Lung microvascular endothelial cell (primary cell): Measurements from ENCODE around the gene COX5A. TPM values are rescaled to one million over a fixed set of nuclear protein-coding genes. Genes with fewer than 3 reads are reported as not detected.
"Not testable (repeated sequence)": the region's sequence is repeated elsewhere in the genome, so short reads cannot be mapped to it uniquely, and the experiment has no call there.

ENCODE experiments used
- DNase-seq, 2 donors: peaks; one replicate each; pipeline versions ENCODE4 v3.0.0 to v3.0.0-alpha.2; 2010; ENCODE audit warnings: low read depth in 2 of 2
- total RNA-seq: library from RNA; depleted of rRNA; stranded (reverse); fragments of >200 nt; gene quantifications from 2 replicates; pipeline ENCODE4 v1.2.1, GENCODE V29; 2014

The COX5A gene
- total RNA-seq, 1 donor from 2014 or later: 55.0 TPM

DNA sequence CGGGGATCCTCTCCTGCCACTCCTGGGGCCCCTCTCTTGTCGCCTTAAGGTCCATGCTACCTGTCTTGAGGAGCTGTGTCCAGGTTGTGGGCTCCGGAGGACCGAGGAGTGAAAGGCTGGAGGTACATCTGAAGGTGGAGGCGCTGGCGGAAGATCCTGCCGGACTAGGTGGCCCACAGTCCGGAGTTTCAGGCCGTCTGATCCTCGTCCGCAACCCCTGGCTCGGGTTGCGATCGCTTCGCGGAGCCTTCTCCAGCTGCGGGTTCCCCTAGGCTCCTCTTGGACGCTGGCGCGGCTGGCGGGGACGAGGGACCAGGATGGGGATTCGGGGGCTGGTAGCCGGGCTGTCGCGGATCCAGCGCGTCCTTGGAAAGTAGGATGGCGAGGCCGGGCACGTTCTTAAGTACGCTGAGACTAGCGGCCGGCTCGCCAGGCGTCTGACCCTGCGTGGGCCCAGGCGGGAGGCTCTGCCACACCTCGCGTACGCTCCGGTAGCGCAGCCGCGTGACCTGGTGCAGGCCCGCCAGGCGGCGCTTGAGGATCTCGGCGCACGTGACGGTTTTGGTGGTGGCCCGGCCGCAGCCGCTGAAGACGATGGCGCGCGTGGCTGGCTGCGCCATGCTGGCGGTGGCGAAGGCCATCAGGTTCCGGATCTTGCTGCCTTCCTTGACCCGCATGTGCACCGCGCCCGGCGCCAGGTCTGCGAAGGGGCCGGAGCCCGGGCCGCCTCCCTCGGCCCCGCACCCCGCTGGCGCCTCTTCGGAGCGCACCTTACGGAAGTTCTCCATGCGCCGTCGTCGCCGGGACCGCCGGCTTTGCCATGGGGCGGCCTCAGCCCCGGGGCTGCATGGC lies 18.1 kb upstream of the COX5A start:
- peak; percentile 81 to 91 for DNase-seq

- DNase-seq: no peak
Measured at GRCh38 chr15:74955017-74955416, 17.1 kb upstream of the COX5A start.

GRCh38 chr15:74954515-74954914 lies 16.6 kb upstream of the COX5A start:
- peak; percentile 30 to 43 for DNase-seq

GRCh38 chr15:74951006-74951405 lies 13.1 kb upstream of the COX5A start:
- no peak for DNase-seq

DNA sequence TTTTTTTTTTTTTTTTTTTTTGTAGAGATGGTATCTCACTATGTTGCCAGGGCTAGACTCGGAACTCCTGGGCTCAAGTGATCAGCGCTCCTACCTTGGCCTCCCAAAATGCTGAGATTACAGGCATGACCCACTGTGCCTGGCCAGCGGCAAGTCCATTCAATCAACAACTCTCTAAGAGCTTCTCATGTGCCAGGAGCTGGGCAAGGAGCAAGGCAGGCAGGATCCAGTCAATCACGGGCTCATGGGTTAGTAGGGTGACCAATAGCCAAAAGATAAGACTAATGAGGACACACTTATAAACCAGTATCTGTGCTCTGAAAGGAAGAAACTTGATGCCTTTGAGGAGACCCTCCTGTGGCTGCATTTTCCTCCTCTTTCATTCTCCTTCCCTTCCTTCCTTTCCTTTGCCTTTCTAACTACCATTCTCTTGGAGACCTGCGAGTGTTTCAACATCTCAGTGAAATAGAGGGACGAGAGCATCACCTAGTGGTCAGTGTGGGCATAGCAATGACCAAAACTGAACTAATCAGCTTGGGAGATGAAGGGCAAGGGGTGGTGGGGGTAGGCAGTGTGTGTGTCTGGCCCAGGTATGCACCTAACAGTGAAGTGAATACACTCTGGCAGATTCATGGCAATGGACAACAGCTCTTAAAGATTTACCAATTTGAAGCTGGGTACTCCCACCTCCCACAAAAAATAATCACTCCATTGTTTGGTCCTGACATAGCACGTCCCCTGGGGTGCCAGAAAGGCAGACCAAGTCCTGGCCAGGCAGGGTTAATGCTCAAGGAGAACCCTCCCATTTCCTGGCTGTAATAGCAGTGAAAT lies 12.4 kb upstream of the COX5A start:
- DNase-seq: peak; percentile 74 to 83

DNA sequence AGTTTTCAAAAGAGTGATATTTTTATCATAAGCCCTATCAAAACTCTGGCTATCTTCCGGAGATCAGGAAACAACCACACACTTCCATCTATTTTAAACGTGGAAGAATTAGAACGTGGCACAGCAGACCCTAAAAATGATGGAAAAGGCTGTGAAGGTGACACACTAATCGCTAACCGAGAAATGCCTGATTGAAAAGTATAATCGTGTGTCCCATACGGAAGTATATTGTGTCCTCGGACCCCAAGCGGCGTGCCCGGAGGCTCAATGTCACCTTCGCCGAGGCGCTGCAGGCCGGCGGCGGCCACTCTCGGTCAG lies 642 bp downstream of the COX5A start:
- DNase-seq: no peak

GRCh38 chr15:74935193-74935592 lies 2.7 kb downstream of the COX5A start:
- DNase-seq: peak in 1 of 2 donors; percentile 10

- no peak for DNase-seq
Measured at GRCh38 chr15:74933573-74933972, 4.3 kb downstream of the COX5A start.

GRCh38 chr15:74928771-74929198 lies 9.1 kb downstream of the COX5A start:
- DNase-seq: no peak

GRCh38 chr15:74924525-74924924 lies 13.3 kb downstream of the COX5A start:
- DNase-seq: no peak

DNA sequence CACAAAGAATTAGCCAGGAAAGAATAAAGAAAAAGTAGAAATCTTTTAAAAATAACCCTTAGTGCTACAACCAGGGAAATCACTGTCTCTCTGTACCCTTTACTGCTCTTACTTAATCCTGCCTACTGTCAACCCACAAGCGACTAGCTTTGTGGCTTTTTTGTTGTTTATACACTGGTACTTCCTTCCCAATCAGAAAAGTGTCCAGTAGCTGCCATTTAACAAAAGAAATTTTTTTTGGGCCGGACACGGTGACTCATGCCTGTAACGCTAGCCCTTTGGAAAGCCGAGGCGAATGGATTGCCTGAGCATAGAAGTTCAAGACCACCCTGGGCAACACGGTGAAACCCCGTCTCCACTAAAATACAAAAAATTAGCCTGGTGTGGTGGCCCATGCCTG lies 17.4 kb downstream of the COX5A start:
- DNase-seq: peak; percentile 84 to 85

DNA sequence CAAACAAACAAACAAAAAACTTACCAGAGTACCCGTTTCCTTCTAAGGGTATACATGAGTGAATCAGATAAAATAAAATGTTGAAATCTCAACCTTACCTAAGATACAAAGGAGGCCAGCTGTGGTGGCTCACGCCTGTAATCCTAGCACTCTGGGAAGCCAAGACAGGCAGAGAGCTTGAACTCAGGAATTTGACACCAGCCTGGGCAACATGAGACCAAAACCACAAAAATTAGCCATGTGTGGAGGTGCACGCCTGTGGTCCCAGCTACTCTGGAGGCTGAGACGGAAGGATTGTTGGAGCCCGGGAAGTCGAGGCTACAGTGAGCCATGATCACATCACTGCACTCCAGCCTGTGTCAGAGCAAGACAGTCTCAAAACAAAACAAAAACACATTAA lies 20.2 kb downstream of the COX5A start:
- DNase-seq: no peak

DNA sequence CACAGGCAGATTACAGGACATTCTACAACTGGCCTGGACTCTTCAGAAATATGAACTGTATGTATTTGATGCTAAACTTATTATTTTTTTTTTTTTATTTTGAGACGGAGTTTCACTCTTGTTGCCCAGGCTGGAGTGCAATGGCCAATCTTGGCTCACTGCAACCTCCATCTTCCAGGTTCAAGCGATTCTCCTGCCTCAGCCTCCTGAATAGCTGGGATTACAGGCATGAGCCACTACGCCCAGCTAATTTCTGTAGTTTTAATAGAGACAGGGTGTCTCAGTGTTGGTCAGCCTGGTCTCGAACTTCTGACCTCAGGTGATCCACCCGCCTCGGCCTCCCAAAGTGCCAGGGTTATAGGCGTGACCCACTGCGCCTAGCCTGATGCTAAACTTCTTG lies 24.1 kb downstream of the COX5A start:
- not testable (repeated sequence) for DNase-seq

DNA sequence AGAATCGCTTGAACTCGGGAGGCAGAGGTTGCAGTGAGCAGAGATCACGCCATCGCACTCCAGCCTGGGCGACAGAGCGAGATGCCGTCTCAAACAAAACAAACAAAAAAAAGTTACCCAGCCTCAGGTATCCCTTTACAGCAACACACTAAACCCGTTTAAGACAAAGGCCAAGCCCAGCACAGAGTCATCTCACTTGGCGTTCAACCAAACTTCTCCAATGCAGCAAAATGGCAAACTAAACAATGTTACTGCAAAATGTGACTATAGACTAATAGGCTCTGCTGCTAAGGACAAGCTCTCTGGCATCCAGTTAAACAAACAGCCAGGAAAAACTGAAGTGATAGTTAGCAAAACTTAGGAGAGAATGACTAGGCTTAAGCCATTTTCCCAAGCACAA lies 24.8 kb downstream of the COX5A start:
- peak in 1 of 2 donors; percentile 22 for DNase-seq

DNA sequence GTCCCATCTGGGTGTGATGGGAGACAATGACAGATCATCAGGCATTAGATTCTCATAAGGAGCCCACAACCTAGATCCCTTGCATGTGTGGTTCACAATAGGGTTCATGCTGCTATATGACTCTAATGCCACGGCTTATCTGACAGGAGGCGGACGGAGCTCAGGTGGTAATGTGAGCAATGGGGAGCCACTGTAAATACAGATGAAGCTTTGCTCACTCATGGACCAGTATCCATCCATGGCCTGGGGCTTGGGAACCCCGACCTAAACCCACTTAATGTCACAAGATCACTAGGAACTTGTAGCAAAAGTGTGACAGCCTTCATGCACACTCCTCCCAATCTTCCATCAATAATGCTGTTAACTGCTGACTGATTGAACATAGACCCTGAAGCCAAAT lies 29.2 kb downstream of the COX5A start:
- DNase-seq: no peak

DNA sequence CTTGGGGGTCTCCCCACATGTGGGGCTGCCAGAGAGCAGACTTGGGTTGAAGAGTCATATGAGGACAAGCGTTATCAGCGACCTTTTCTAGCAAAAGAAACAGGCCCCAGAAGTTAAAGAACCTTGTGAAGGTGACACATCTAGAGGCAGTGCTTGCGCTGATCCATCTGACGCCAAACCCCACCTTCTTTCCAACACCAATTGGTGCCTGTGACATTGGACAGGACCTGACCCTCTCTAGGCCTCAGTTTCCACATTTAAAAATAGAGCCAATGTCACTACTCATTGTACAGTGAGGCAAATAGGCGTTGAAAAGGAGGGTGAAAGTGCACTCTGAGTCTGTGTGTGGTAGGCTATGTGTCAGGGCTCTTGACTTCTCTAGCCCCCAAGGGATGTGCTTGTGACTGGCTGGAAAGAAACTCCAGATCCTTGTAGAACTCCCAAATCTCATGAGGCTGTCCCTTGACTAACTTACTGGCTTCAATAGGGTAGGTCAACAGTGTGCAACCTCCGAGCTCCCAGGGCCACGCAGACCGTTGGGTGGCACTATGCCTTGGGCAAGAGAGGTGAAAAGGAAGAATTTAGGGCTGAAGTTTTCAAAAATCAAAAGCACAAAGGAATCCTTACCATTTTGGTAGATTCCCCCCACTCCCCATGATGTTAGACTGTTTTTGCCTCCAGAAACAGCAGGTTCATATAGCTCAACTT lies 30.6 kb downstream of the COX5A start:
- DNase-seq: peak in 1 of 2 donors; percentile 24

DNA sequence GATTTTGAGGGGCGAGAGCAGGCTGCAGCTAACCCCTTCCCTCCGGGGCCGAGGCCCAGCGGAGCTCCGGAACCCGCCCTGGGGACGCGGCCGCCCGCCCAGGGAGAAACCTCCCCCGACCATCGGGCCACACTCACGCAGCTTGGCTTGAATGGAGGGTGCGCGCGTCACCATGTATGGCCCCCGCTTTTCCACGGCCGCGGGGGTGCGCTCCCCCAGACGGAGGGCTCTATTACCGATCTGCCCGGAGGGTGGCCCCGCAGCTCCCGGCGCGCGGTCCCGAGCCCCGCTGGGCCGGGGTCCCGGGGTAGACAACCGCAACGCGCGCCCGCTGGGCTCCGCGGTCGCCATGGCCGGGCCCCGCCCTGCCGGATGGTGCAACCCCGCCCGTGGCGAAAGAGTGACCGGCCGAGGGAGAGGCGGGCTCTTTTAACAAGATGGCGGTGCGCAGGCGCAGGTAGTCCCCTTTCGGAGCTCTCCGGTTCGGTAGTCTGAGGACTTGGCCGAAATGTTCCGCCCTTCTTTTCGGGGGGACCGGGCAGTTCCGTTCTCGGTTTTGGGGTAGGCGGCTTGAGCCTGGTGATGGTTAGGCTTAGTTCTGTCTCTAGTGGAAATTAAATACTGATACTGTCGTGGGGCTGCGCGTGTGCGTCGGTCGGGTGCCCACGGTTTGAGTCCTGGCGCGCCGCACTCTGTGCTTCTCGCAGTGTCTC lies 31.3 kb downstream of the COX5A start, which contains the start of gene FAM219B:
Gene FAM219B (minus strand): TSS at position 402 of the 713 bp plus-strand sequence. CDS start 51 bp downstream, at position 351.
- peak; percentile 90 for DNase-seq

DNA sequence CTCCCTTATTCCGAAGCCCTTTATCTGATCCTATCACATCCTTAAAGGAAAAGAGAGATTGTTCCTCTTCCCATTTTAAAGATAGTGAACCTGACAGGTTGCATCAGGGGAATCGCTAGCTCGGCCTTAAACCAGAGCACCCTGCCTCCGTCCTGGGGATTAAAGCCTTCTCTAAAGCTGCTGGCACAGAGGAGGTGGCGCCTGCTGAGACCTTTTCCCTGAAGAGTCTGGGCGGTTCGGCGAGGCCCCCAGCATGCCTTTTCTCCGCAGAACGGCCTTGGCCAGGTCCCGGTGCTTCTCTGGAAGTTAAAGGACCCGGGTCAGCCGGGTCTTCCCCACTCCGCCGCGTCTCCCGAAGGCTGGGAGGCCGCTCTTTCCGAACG lies 31.8 kb downstream of the COX5A start:
- DNase-seq: peak; percentile 23 to 37

GRCh38 chr15:74904190-74904805 lies 33.6 kb downstream of the COX5A start:
- no peak for DNase-seq

GRCh38 chr15:74903676-74904075 lies 34.2 kb downstream of the COX5A start:
- no peak for DNase-seq
